GM23338 (cell line): ENCODE results near the gene SRPX2. TPM values are rescaled to one million over a fixed set of nuclear protein-coding genes. Genes with fewer than 3 reads are reported as not detected.
A peak's percentile ranks its signal among the peaks of the same experiment; 100 is the strongest.

ENCODE experiments used
- ATAC-seq: fragments of 200-7000 bp; cut with Tn5 transposase; 3 replicates; pipeline ENCODE4 v1.9.1; 2020
- DNase-seq: peaks from one replicate; pipeline ENCODE4 v3.0.0-alpha.2; 2015; ENCODE audit warnings: low spot score
- H2AFZ ChIP-seq: fragments of 200-600 bp; sonication (generic); 2 replicates; pipeline ENCODE4 v1.8.0; 2016; ENCODE audit warnings: antibody characterized with exemption, mild to moderate bottlenecking, moderate library complexity
- H3F3A ChIP-seq: fragments of 200-600 bp; sonication (generic); replicated peaks from 2 replicates; pipeline ENCODE4 v1.8.0; 2017; ENCODE audit warnings: antibody characterized with exemption, mixed run types, low read depth
- H3K27ac ChIP-seq: fragments of 200-600 bp; sonication (generic); 2 replicates; pipeline ENCODE4 v1.6.1; 2016; ENCODE audit warnings: low read depth
- H3K27me3 ChIP-seq: fragments of 200-600 bp; sonication (generic); 2 replicates; pipeline ENCODE4 v1.8.0; 2016; ENCODE audit warnings: mild to moderate bottlenecking, mixed run types, moderate library complexity; ENCODE audit not compliant: insufficient read depth
- H3K36me3 ChIP-seq: fragments of 200-600 bp; sonication (generic); 2 replicates; pipeline ENCODE4 v1.8.0; 2016; ENCODE audit warnings: mild to moderate bottlenecking; ENCODE audit not compliant: insufficient read depth
- H3K4me1 ChIP-seq: fragments of 200-600 bp; sonication (generic); 2 replicates; pipeline ENCODE4 v1.8.0; 2016; ENCODE audit warnings: mild to moderate bottlenecking, moderate library complexity; ENCODE audit not compliant: insufficient read depth
- H3K4me2 ChIP-seq: fragments of 200-600 bp; sonication (generic); 2 replicates; pipeline ENCODE4 v1.7.1; 2017; ENCODE audit warnings: mixed run types
- H3K4me3 ChIP-seq: fragments of 200-600 bp; sonication (generic); 2 replicates; pipeline ENCODE4 v1.6.1; 2016; ENCODE audit warnings: mixed run types
- H3K79me2 ChIP-seq: fragments of 200-600 bp; sonication (generic); replicated peaks from 2 replicates; pipeline ENCODE4 v1.8.0; 2017; ENCODE audit warnings: mild to moderate bottlenecking; ENCODE audit not compliant: insufficient read depth
- H3K9me2 ChIP-seq: fragments of 200-600 bp; sonication (generic); 2 replicates; pipeline ENCODE4 v1.8.0; 2017; ENCODE audit not compliant: insufficient read depth
- H4K20me1 ChIP-seq: fragments of 200-600 bp; sonication (generic); replicated peaks from 2 replicates; pipeline ENCODE4 v1.8.0; 2017; ENCODE audit warnings: mild to moderate bottlenecking; ENCODE audit not compliant: insufficient read depth
- H3K27ac Mint-ChIP-seq: 2 replicates; pipeline ENCODE4 v1.8.0; 2020; ENCODE audit warnings: inconsistent platforms, mild to moderate bottlenecking, moderate library complexity, mixed read lengths
- H3K27me3 Mint-ChIP-seq: 3 replicates; pipeline ENCODE4 v1.8.0; 2022; ENCODE audit warnings: low read depth, mild to moderate bottlenecking, moderate library complexity, mixed read lengths, inconsistent platforms; ENCODE audit not compliant: insufficient read depth, poor library complexity
- H3K36me3 Mint-ChIP-seq: 3 replicates; pipeline ENCODE4 v1.8.0; 2021; ENCODE audit warnings: low read depth, mild to moderate bottlenecking, inconsistent platforms, moderate library complexity, mixed read lengths
- H3K4me1 Mint-ChIP-seq: 3 replicates; pipeline ENCODE4 v1.8.0; 2020; ENCODE audit warnings: mild to moderate bottlenecking, inconsistent platforms, mixed read lengths
- H3K4me3 Mint-ChIP-seq: 3 replicates; pipeline ENCODE4 v1.8.0; 2021; ENCODE audit warnings: moderate library complexity, mild to moderate bottlenecking, inconsistent platforms, mixed read lengths
- H3K9me3 Mint-ChIP-seq: 3 replicates; pipeline ENCODE4 v1.8.0; 2020; ENCODE audit warnings: moderate library complexity, mild to moderate bottlenecking, inconsistent platforms, mixed read lengths
- CREB1 ChIP-seq: fragments of 250-450 bp; sonication (Bioruptor Pico); IDR thresholded peaks from 2 replicates; pipeline ENCODE4 v1.5.0; 2020; ENCODE audit warnings: low read depth, mild to moderate bottlenecking, moderate library complexity
- CTCF ChIP-seq, 2 experiments: fragments of 200-600 bp in 1 of 2; sonication (generic) in 1 of 2; conservative IDR thresholded peaks; 2 replicates each; pipeline versions ENCODE4 v1.5.1 to v1.6.1; 2016 to 2017; ENCODE audit warnings: antibody characterized with exemption in 2 of 2, low read depth in 2 of 2, mild to moderate bottlenecking in 2 of 2, moderate library complexity in 1 of 2
- EZH2phosphoT487 ChIP-seq: fragments of 200-600 bp; sonication (generic); IDR thresholded peaks from one replicate; pipeline ENCODE4 v1.8.1; 2018; ENCODE audit warnings: antibody characterized with exemption; ENCODE audit not compliant: unreplicated experiment
- JUNB ChIP-seq: IDR thresholded peaks from one replicate; pipeline ENCODE4 v1.6.1; 2016; ENCODE audit warnings: antibody characterized with exemption; ENCODE audit not compliant: unreplicated experiment
- NANOG ChIP-seq: IDR thresholded peaks from 2 replicates; pipeline ENCODE4 v1.6.1; 2016; ENCODE audit warnings: antibody characterized with exemption, borderline replicate concordance
- STAT1 ChIP-seq: IDR thresholded peaks from one replicate; pipeline ENCODE4 v1.6.1; 2016; ENCODE audit warnings: antibody characterized with exemption; ENCODE audit not compliant: unreplicated experiment
- polyA plus RNA-seq: library from polyadenylated mRNA; unstranded; fragments of >200 nt; fragmentation: Nextera tagmentation; extraction: Ambion mirVana; gene quantifications from 2 replicates; pipeline ENCODE4 v1.2.1, GENCODE V29; 2016
- total RNA-seq: library from RNA; depleted of rRNA; stranded (reverse); fragments of >200 nt; shearing (Covaris generic); gene quantifications from 2 replicates; pipeline ENCODE4 v1.2.3, GENCODE V29; 2014
- TF ChIP-seq, protein P1 (sequence below): IDR thresholded peaks from 2 replicates; pipeline ENCODE4 v1.6.1; 2016; ENCODE audit warnings: antibody characterized with exemption
- TF ChIP-seq, protein P2 (sequence below): fragments of 250-450 bp; sonication (Bioruptor Pico); IDR thresholded peaks from 2 replicates; pipeline ENCODE4 v1.5.0; 2020; ENCODE audit warnings: mild to moderate bottlenecking, moderate library complexity

The SRPX2 gene
- total and polyA plus RNA-seq, 2 experiments from 2014 or later: not detected

- H3K27me3 ChIP-seq: no peaks in the 10 kb centered on the region
- no peaks in the 10 kb centered on the region for H3K36me3 ChIP-seq
- Mint-ChIP-seq H3K27me3 (no peaks in the 10 kb centered on the region), H3K4me3 (no peak overlapping the region), H3K27ac (no peak overlapping the region), H3K36me3 (no peaks in the 10 kb centered on the region), H3K4me1 (no peaks in the 10 kb centered on the region), H3K9me3 (no peaks in the 10 kb centered on the region)
- no peak overlapping the region for H3K27ac ChIP-seq
- no peaks in the 10 kb centered on the region for H3K9me2 ChIP-seq
- no peak overlapping the region for H2AFZ ChIP-seq
- ATAC-seq: peak; percentile 85
- H3K4me2 ChIP-seq: no peak overlapping the region
- H3F3A ChIP-seq: no peaks in the 10 kb centered on the region
- peak; percentile 81 for DNase-seq
- TF ChIP-seq EZH2phosphoT487 (no peak), CREB1 (no peak), STAT1 (no peak), CTCF (conservative IDR thresholded peaks at IDR 0.05; ENCODE audit: low read depth in 2 of 2) (peak; percentile 71 to 83), JUNB (no peak)
- H3K4me1 ChIP-seq: no peaks in the 10 kb centered on the region
- H3K79me2 ChIP-seq: no peaks in the 10 kb centered on the region
- H3K4me3 ChIP-seq: no peak overlapping the region
- no peaks in the 10 kb centered on the region for H4K20me1 ChIP-seq
Measured at GRCh38 chrX:100685284-100685996, 41.4 kb downstream of the SRPX2 start.

DNA sequence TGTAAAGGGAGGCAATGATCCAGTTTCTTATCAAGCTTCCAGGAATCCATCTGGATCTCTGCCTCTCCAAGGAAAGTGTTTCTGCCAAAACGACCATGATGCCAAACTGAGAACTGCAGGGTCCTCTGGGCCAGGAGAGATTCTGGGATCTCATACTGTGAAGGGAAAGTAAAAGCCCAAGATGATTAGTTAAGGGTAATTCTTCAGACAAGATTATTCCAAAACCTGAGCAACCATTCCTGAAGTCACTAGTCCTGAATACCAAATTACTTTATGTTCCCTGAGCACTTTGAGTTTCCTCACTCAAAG, 42.0 kb downstream of the SRPX2 start:
- no peak for ATAC-seq
- Histone ChIP-seq H4K20me1 (no peaks in the 10 kb centered on the region), H3K4me2 (no peak overlapping the region), H3K9me2 (no peaks in the 10 kb centered on the region), H3K27ac (no peak overlapping the region), H2AFZ (no peak overlapping the region), H3K27me3 (no peaks in the 10 kb centered on the region), H3K36me3 (no peaks in the 10 kb centered on the region), H3K79me2 (no peaks in the 10 kb centered on the region), H3K4me3 (no peak overlapping the region), H3F3A (no peaks in the 10 kb centered on the region), H3K4me1 (no peaks in the 10 kb centered on the region)
- Mint-ChIP-seq H3K9me3 (no peaks in the 10 kb centered on the region), H3K36me3 (no peaks in the 10 kb centered on the region), H3K4me1 (no peaks in the 10 kb centered on the region), H3K27ac (no peak overlapping the region), H3K27me3 (no peaks in the 10 kb centered on the region), H3K4me3 (no peak overlapping the region)
- DNase-seq: no peak
- TF ChIP-seq CTCF (conservative IDR thresholded peaks at IDR 0.05; ENCODE audit: low read depth in 2 of 2): no peak
- no peak for TF ChIP-seq NANOG
- no peak for TF ChIP-seq STAT1
- TF ChIP-seq, protein P1, sequence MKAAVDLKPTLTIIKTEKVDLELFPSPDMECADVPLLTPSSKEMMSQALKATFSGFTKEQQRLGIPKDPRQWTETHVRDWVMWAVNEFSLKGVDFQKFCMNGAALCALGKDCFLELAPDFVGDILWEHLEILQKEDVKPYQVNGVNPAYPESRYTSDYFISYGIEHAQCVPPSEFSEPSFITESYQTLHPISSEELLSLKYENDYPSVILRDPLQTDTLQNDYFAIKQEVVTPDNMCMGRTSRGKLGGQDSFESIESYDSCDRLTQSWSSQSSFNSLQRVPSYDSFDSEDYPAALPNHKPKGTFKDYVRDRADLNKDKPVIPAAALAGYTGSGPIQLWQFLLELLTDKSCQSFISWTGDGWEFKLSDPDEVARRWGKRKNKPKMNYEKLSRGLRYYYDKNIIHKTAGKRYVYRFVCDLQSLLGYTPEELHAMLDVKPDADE: no peak
- TF ChIP-seq, protein P2, sequence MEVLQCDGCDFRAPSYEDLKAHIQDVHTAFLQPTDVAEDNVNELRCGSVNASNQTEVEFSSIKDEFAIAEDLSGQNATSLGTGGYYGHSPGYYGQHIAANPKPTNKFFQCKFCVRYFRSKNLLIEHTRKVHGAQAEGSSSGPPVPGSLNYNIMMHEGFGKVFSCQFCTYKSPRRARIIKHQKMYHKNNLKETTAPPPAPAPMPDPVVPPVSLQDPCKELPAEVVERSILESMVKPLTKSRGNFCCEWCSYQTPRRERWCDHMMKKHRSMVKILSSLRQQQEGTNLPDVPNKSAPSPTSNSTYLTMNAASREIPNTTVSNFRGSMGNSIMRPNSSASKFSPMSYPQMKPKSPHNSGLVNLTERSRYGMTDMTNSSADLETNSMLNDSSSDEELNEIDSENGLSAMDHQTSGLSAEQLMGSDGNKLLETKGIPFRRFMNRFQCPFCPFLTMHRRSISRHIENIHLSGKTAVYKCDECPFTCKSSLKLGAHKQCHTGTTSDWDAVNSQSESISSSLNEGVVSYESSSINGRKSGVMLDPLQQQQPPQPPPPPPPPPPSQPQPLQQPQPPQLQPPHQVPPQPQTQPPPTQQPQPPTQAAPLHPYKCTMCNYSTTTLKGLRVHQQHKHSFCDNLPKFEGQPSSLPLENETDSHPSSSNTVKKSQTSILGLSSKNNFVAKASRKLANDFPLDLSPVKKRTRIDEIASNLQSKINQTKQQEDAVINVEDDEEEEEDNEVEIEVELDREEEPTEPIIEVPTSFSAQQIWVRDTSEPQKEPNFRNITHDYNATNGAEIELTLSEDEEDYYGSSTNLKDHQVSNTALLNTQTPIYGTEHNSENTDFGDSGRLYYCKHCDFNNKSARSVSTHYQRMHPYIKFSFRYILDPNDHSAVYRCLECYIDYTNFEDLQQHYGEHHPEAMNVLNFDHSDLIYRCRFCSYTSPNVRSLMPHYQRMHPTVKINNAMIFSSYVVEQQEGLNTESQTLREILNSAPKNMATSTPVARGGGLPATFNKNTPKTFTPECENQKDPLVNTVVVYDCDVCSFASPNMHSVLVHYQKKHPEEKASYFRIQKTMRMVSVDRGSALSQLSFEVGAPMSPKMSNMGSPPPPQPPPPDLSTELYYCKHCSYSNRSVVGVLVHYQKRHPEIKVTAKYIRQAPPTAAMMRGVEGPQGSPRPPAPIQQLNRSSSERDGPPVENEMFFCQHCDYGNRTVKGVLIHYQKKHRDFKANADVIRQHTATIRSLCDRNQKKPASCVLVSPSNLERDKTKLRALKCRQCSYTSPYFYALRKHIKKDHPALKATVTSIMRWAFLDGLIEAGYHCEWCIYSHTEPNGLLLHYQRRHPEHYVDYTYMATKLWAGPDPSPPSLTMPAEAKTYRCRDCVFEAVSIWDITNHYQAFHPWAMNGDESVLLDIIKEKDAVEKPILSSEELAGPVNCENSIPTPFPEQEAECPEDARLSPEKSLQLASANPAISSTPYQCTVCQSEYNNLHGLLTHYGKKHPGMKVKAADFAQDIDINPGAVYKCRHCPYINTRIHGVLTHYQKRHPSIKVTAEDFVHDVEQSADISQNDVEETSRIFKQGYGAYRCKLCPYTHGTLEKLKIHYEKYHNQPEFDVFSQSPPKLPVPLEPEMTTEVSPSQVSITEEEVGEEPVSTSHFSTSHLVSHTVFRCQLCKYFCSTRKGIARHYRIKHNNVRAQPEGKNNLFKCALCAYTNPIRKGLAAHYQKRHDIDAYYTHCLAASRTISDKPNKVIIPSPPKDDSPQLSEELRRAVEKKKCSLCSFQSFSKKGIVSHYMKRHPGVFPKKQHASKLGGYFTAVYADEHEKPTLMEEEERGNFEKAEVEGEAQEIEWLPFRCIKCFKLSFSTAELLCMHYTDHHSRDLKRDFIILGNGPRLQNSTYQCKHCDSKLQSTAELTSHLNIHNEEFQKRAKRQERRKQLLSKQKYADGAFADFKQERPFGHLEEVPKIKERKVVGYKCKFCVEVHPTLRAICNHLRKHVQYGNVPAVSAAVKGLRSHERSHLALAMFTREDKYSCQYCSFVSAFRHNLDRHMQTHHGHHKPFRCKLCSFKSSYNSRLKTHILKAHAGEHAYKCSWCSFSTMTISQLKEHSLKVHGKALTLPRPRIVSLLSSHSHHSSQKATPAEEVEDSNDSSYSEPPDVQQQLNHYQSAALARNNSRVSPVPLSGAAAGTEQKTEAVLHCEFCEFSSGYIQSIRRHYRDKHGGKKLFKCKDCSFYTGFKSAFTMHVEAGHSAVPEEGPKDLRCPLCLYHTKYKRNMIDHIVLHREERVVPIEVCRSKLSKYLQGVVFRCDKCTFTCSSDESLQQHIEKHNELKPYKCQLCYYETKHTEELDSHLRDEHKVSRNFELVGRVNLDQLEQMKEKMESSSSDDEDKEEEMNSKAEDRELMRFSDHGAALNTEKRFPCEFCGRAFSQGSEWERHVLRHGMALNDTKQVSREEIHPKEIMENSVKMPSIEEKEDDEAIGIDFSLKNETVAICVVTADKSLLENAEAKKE (CRISPR knock-in tag): no peak
